Medulla oblongata (tissue), 1 donor: ENCODE measurements around the gene GFOD1.

Experiments
- DNase-seq: peaks from one replicate; pipeline ENCODE4 v3.0.0-alpha.2; 2015; ENCODE audit errors: extremely low spot score

GFOD1 gene

GRCh38 chr6:13355999-13356785, 131.2 kb downstream of the GFOD1 start:
- no peak for DNase-seq

GRCh38 chr6:13355043-13355945, 132.1 kb downstream of the GFOD1 start:
- DNase-seq, result peak; percentile 21

GRCh38 chr6:13354331-13355042, 132.9 kb downstream of the GFOD1 start:
- peak; percentile 68 for DNase-seq

GRCh38 chr6:13352165-13352564, 135.2 kb downstream of the GFOD1 start:
- no peak for DNase-seq

GRCh38 chr6:13351271-13351670, 136.1 kb downstream of the GFOD1 start:
- DNase-seq, result peak; percentile 40

GRCh38 chr6:13349811-13350506, 137.4 kb downstream of the GFOD1 start:
- no peak for DNase-seq

GRCh38 chr6:13348334-13349113, 138.9 kb downstream of the GFOD1 start:
- DNase-seq, result no peak

- no peak for DNase-seq
Measured at GRCh38 chr6:13346245-13346644, 141.2 kb downstream of the GFOD1 start.

- DNase-seq, result no peak
Measured at GRCh38 chr6:13342414-13343019, 144.9 kb downstream of the GFOD1 start.

GRCh38 chr6:13339863-13340630, 147.4 kb downstream of the GFOD1 start:
- DNase-seq, result no peak

GRCh38 chr6:13338038-13338437, 149.4 kb downstream of the GFOD1 start:
- peak; percentile 41 for DNase-seq

GRCh38 chr6:13336553-13336952, 150.8 kb downstream of the GFOD1 start:
- peak; percentile 88 for DNase-seq

GRCh38 chr6:13334953-13335352, 152.4 kb downstream of the GFOD1 start:
- no peak for DNase-seq

GRCh38 chr6:13332349-13332706, 155.1 kb downstream of the GFOD1 start:
- no peak for DNase-seq

GRCh38 chr6:13331516-13332348, 155.7 kb downstream of the GFOD1 start:
- DNase-seq, result peak; percentile 42

GRCh38 chr6:13328875-13329183, 158.6 kb downstream of the GFOD1 start:
- no peak for DNase-seq

GRCh38 chr6:13328076-13328874, 159.1 kb downstream of the GFOD1 start, which contains the start of gene TBC1D7:
TSS of gene TBC1D7 (minus strand) at chr6:13328537. CDS start at chr6:13326898, 1,639 bp downstream.
- peak; percentile 93 for DNase-seq

- no peak for DNase-seq
Measured at GRCh38 chr6:13327691-13328075, 159.7 kb downstream of the GFOD1 start.
